ENCODE results near the gene HSPB8. TPM values are rescaled to one million over a fixed set of nuclear protein-coding genes. Genes with fewer than 3 reads are reported as not detected.
A peak's percentile ranks its signal among the peaks of the same experiment; 100 is the strongest.

The HSPB8 gene
- total and polyA plus RNA-seq, 2 of the 8 experiments (the other 6 are each of a cell fraction or from before 2014, with no cell fraction given), result 11.7 to 28.2 TPM

GRCh38 chr12:119206348-119207062 lies 27.8 kb downstream of the HSPB8 start:
- H2BK15ac ChIP-seq (ENCODE audit: low read length), result no peak overlapping the region
- no peak overlapping the region for H3K4ac ChIP-seq (replicated peaks; ENCODE audit: insufficient read length, low read depth, low read length)
- FAIRE-seq, result no peak
- H3K18ac ChIP-seq (ENCODE audit: extremely low read depth, low read length), result no peak overlapping the region
- H2AFZ ChIP-seq (ENCODE audit: low read length), result no peak overlapping the region
- H3K4me1 ChIP-seq (replicated peaks in 1 of 4; ENCODE audit: control insufficient read depth in 3 of 4, insufficient read depth in 4 of 4, low read length in 3 of 4), result peaks cover 11 to 31% (median 25%) of the 10 kb centered on the region in 4 experiments
- no peak overlapping the region for H4K91ac ChIP-seq (replicated peaks; ENCODE audit: insufficient read length, low read length)
- no peak overlapping the region for H3K14ac ChIP-seq (ENCODE audit: insufficient read length)
- no peak overlapping the region for H3K9ac ChIP-seq (replicated peaks in 1 of 4; ENCODE audit: extremely low read depth in 1 of 4, low read depth in 3 of 4, low read length in 3 of 4)
- POLR2A ChIA-PET (ENCODE audit: partially characterized antibody), result interaction anchor here (0.6 to 2.6 kb wide), 3 partner anchors 8 to 53 kb away, joined by 3 to 9 read pairs (median 4); no protein-coding TSS in a partner anchor
- no peak overlapping the region for H3K23ac ChIP-seq (ENCODE audit: insufficient read length)
- no peak overlapping the region for H2BK12ac ChIP-seq (ENCODE audit: low read depth, low read length)
- H3K27ac ChIP-seq (ENCODE audit: low read depth, low read length), result no peak overlapping the region
- H3K36me3 ChIP-seq (ENCODE audit: control insufficient read depth in 2 of 4, insufficient read depth in 4 of 4, low read length in 3 of 4), result no peaks in the 10 kb centered on the region
- H3K4me2 ChIP-seq (ENCODE audit: insufficient read depth in 1 of 2, low read depth in 2 of 2, low read length in 2 of 2), result no peak overlapping the region
- no peak overlapping the region for H2BK120ac ChIP-seq (replicated peaks; ENCODE audit: low read depth, low read length)
- H3K79me1 ChIP-seq (ENCODE audit: low read depth, low read length), result no peaks in the 10 kb centered on the region
- H3K9me3 ChIP-seq (ENCODE audit: insufficient read depth in 2 of 2, low read depth in 1 of 2, low read length in 1 of 2), result no peaks in the 10 kb centered on the region
- no peaks in the 10 kb centered on the region for H3K27me3 ChIP-seq (replicated peaks in 1 of 4; ENCODE audit: control insufficient read depth in 3 of 4, extremely low read depth in 1 of 4, insufficient read depth in 3 of 4, low read length in 3 of 4)
- H2AK5ac ChIP-seq (ENCODE audit: low read depth, low read length), result no peak overlapping the region
- CTCF ChIA-PET (ENCODE audit: partially characterized antibody), result interaction anchor here (1.0 to 1.5 kb wide), 4 partner anchors 21 to 206 kb away, joined by 3 to 4 read pairs (median 3); no protein-coding TSS in a partner anchor
- 66% methylated on average over 8 of the region's 8 CpGs; no CpG with 5 or more reads in 1 of the 2 experiments for WGBS, 2 experiments (ENCODE audit: extremely low coverage in 1 of 2, insufficient coverage in 1 of 2, insufficient read length in 1 of 2, insufficient replicate concordance in 2 of 2, low coverage in 1 of 2, low lambda C conversion rate in 2 of 2, missing lambda C conversion rate in 1 of 2)
- H2BK20ac ChIP-seq (ENCODE audit: low read length), result 0 out of 2 replicates have a peak overlapping the region, but pooled peaks have one; percentile 7
- H3K56ac ChIP-seq (replicated peaks; ENCODE audit: insufficient read length, low read depth, low read length), result no peak overlapping the region
- no peaks in the 10 kb centered on the region for H4K20me1 ChIP-seq (replicated peaks in 1 of 2; ENCODE audit: control insufficient read depth in 1 of 2, insufficient read depth in 2 of 2, low read length in 2 of 2)
- no peak overlapping the region for H4K8ac ChIP-seq (ENCODE audit: extremely low read depth, insufficient read depth, low read length)
- no peak overlapping the region for H2BK5ac ChIP-seq (ENCODE audit: low read depth, low read length)
- H3K79me2 ChIP-seq (ENCODE audit: control insufficient read depth in 1 of 2, insufficient read depth in 2 of 2, low read length in 2 of 2), result no peaks in the 10 kb centered on the region
- no peak for DNase-seq (ENCODE audit: low read depth in 1 of 2, low spot score in 2 of 2)
- no peak overlapping the region for H3K4me3 ChIP-seq (ENCODE audit: extremely low read depth in 1 of 4, insufficient read depth in 2 of 4, low read depth in 3 of 4, low read length in 4 of 4)
- TF ChIP-seq YY1 (IDR thresholded peaks at IDR 0.05; ENCODE audit: low read depth, low read length), result no peak
- no peak for TF ChIP-seq FOSL1 (IDR thresholded peaks at IDR 0.05; ENCODE audit: insufficient read depth, low read depth, low read length)
- peak; percentile 41 to 54 (median 45) for TF ChIP-seq CTCF (IDR thresholded peaks at IDR 0.05; ENCODE audit: control extremely low read depth in 1 of 3, insufficient read depth in 1 of 3, low read depth in 1 of 3, low read length in 3 of 3)
- peak; percentile 57 to 71 for TF ChIP-seq RAD21 (IDR thresholded peaks at IDR 0.05 in 1 of 2, conservative IDR thresholded peaks at IDR 0.05 in 1 of 2; ENCODE audit: low read depth in 2 of 2, low read length in 2 of 2)
- no peak for TF ChIP-seq MAFK (IDR thresholded peaks at IDR 0.05; ENCODE audit: low read depth, low read length)
- no peak for TF ChIP-seq SP2 (IDR thresholded peaks at IDR 0.05; ENCODE audit: low read length)
- TF ChIP-seq TAF7 (optimal IDR thresholded peaks at IDR 0.05; ENCODE audit: borderline replicate concordance, low read depth, low read length), result no peak
- no peak for TF ChIP-seq TBP (IDR thresholded peaks at IDR 0.05; ENCODE audit: low read depth, low read length)
- H4K5ac ChIP-seq (ENCODE audit: insufficient read length, low read depth, low read length), result no peak overlapping the region
- no peaks in the 10 kb centered on the region for H3K23me2 ChIP-seq (ENCODE audit: low read depth, low read length)

Data from H1 (cell line).